ENCODE results near the gene ARL5B.

ARL5B gene

GRCh38 chr10:18699849-18700840 lies 40.9 kb downstream of the ARL5B start:
- DNase-seq = no peak
- Mint-ChIP-seq H3K4me1 (no peaks in the 10 kb centered on the region), H3K27ac (no peak overlapping the region)

DNA sequence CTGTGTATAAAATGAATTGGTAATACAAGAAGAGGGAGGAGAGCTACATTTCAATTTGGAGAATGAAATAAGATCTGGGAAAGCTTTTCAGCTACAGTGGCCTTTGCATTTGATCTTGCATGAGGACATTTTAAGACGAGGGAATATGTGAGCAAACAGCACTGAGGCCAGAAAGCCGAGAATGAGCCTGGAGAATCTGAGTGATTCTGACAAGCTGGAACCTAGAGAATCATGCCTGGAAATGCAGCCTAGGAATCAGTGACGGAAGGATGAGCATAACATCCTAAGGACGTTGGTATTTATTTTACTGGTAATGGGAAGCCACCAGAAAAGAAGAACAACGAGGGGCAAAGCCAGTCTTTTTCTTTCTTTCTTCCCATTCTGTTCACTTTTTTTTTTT lies 44.3 kb downstream of the ARL5B start:
- Mint-ChIP-seq H3K4me3 (no peak overlapping the region), H3K4me1 (no peaks in the 10 kb centered on the region), H3K27ac (no peak overlapping the region), H3K36me3 (ENCODE audit: low read depth) (no peaks in the 10 kb centered on the region), H3K9me3 (no peaks in the 10 kb centered on the region), H3K27me3 (ENCODE audit: low read depth, poor library complexity) (no peaks in the 10 kb centered on the region)
- TF ChIP-seq, protein P1, sequence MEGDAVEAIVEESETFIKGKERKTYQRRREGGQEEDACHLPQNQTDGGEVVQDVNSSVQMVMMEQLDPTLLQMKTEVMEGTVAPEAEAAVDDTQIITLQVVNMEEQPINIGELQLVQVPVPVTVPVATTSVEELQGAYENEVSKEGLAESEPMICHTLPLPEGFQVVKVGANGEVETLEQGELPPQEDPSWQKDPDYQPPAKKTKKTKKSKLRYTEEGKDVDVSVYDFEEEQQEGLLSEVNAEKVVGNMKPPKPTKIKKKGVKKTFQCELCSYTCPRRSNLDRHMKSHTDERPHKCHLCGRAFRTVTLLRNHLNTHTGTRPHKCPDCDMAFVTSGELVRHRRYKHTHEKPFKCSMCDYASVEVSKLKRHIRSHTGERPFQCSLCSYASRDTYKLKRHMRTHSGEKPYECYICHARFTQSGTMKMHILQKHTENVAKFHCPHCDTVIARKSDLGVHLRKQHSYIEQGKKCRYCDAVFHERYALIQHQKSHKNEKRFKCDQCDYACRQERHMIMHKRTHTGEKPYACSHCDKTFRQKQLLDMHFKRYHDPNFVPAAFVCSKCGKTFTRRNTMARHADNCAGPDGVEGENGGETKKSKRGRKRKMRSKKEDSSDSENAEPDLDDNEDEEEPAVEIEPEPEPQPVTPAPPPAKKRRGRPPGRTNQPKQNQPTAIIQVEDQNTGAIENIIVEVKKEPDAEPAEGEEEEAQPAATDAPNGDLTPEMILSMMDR (IDR thresholded peaks at IDR 0.05) = no peak
- DNase-seq = no peak

More at GRCh38 chr10:18699849-18700840, 40.9 kb downstream of the ARL5B start:
- Mint-ChIP-seq H3K27me3 (ENCODE audit: low read depth, poor library complexity) (no peaks in the 10 kb centered on the region), H3K36me3 (ENCODE audit: low read depth) (no peaks in the 10 kb centered on the region), H3K4me3 (no peak overlapping the region), H3K9me3 (peaks cover 13% of the 10 kb centered on the region)
- TF ChIP-seq, protein P1 (IDR thresholded peaks at IDR 0.05) = no peak

- no peak overlapping the region for H3K4me3 Mint-ChIP-seq
Measured at GRCh38 chr10:18710201-18710653, 51.0 kb downstream of the ARL5B start.

GRCh38 chr10:18713077-18713476 lies 53.8 kb downstream of the ARL5B start:
- H3K27ac Mint-ChIP-seq = no peak overlapping the region
- H3K4me3 Mint-ChIP-seq = no peak overlapping the region
- H3K27me3 Mint-ChIP-seq (ENCODE audit: low read depth, poor library complexity) = peaks cover 3% of the 10 kb centered on the region
- no peaks in the 10 kb centered on the region for H3K9me3 Mint-ChIP-seq
- no peak for DNase-seq
- no peaks in the 10 kb centered on the region for H3K36me3 Mint-ChIP-seq (ENCODE audit: low read depth)
- no peaks in the 10 kb centered on the region for H3K4me1 Mint-ChIP-seq
- TF ChIP-seq, protein P1 (IDR thresholded peaks at IDR 0.05) = no peak

More at GRCh38 chr10:18710201-18710653, 51.0 kb downstream of the ARL5B start:
- Mint-ChIP-seq H3K9me3 (no peaks in the 10 kb centered on the region), H3K4me1 (no peaks in the 10 kb centered on the region), H3K36me3 (ENCODE audit: low read depth) (no peaks in the 10 kb centered on the region), H3K27me3 (ENCODE audit: low read depth, poor library complexity) (no peaks in the 10 kb centered on the region), H3K27ac (no peak overlapping the region)
- DNase-seq = no peak
- TF ChIP-seq, protein P1 (IDR thresholded peaks at IDR 0.05) = no peak

DNA sequence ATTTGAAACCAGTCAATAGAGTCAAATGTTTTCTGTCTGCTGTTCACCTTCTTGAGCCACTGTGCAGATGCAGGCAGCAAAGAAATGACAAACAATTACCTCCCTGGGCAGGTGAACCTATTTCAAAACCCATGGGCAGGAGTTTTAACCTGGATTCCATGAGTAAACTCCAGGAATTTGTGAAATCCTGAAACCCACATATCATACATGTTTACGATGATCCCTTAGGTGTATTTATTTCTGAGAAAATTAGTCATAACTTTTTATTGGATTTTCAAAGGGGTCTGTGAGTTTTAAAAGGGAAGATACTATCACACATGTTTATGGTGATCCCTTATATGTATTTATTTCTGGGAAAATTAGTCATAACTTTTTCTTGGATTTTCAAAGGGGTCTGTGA lies 59.8 kb downstream of the ARL5B start:
- H3K9me3 Mint-ChIP-seq = no peaks in the 10 kb centered on the region
- no peak for DNase-seq

More for the DNA sequence above, 59.8 kb downstream of the ARL5B start:
- Mint-ChIP-seq H3K27ac (no peak overlapping the region), H3K4me3 (no peak overlapping the region), H3K4me1 (no peaks in the 10 kb centered on the region), H3K27me3 (ENCODE audit: low read depth, poor library complexity) (peaks cover 3% of the 10 kb centered on the region), H3K36me3 (ENCODE audit: low read depth) (no peaks in the 10 kb centered on the region)
- TF ChIP-seq, protein P1 (IDR thresholded peaks at IDR 0.05) = no peak

Measured in nephron progenitor cell (in vitro differentiated cells).